Thyroid gland (tissue), 4 donors: ENCODE measurements around the gene CACNA2D3. TPM values are rescaled to one million over a fixed set of nuclear protein-coding genes. Genes with fewer than 3 reads are reported as not detected.

Source experiments
- DNase-seq, 2 donors: peaks; one replicate each; pipeline ENCODE4 v3.0.0-alpha.2; 2019
- H3K27ac ChIP-seq, 3 donors: fragments of 200-600 bp; sonication (generic); 1 replicate in 2 of 3; 2 replicates in 1 of 3; pipeline ENCODE4 v1.5.1; 2016 to 2019; ENCODE audit warnings: mild to moderate bottlenecking in 1 of 3, moderate library complexity in 1 of 3
- H3K27me3 ChIP-seq: fragments of 200-600 bp; sonication (generic); one replicate; pipeline ENCODE4 v1.5.1; 2019
- H3K36me3 ChIP-seq, 2 donors: fragments of 200-600 bp; sonication (generic); one replicate each; pipeline ENCODE4 v1.5.1; 2016 to 2019
- H3K4me1 ChIP-seq, 2 donors: fragments of 200-600 bp; sonication (generic); one replicate each; pipeline ENCODE4 v1.5.1; 2017 to 2019
- H3K4me3 ChIP-seq, 3 donors: fragments of 200-600 bp; sonication (generic); replicated peaks in 1 of 3; 1 replicate in 2 of 3; 2 replicates in 1 of 3; pipeline ENCODE4 v1.5.1; 2016; ENCODE audit warnings: mild to moderate bottlenecking in 1 of 3
- H3K9me3 ChIP-seq: fragments of 200-600 bp; sonication (generic); one replicate; pipeline ENCODE4 v1.5.1; 2017
- CTCF ChIP-seq, 6 experiments: fragments of 200-600 bp in 3 of 6; fragments of 450-650 bp in 3 of 6; sonication (generic) in 3 of 6; IDR thresholded peaks; one replicate each; pipeline ENCODE4 v1.5.1; 2016 to 2019; ENCODE audit warnings: antibody characterized with exemption in 6 of 6, mild to moderate bottlenecking in 2 of 6, inconsistent platforms in 1 of 6, moderate library complexity in 1 of 6
- POLR2A ChIP-seq, 2 donors: fragments of 450-650 bp; IDR thresholded peaks; one replicate each; pipeline ENCODE4 v1.6.1; 2017; ENCODE audit warnings: antibody characterized with exemption in 2 of 2, mild to moderate bottlenecking in 2 of 2, moderate library complexity in 1 of 2
- WGBS, 2 donors: methylation state at CpG; one replicate each; pipeline ENCODE4 v1.1.5; 2017; 5-methylcytosine and 5-hydroxymethylcytosine counted together
- intact Hi-C: fragments of 100-400 bp; cut with DNase I; formaldehyde crosslinking; loops from one replicate; pipeline ENCODE4 v1.15.1; 2023
- total RNA-seq, 4 donors: library from RNA; depleted of rRNA; stranded (reverse); fragments of >200 nt; gene quantifications; one replicate each; pipeline ENCODE4 v1.2.3, GENCODE V29; 2016

Gene CACNA2D3
- total RNA-seq, 4 donors from 2014 or later: 2.9 to 4.8 (median 4.5) TPM

GRCh38 chr3:54257125-54257720, 134.9 kb downstream of the CACNA2D3 start:
- no peak for TF ChIP-seq CTCF (IDR thresholded peaks at IDR 0.05)
- no peak for TF ChIP-seq POLR2A (IDR thresholded peaks at IDR 0.05)
- Histone ChIP-seq H3K27me3 (no peaks in the 10 kb centered on the region), H3K4me1 (no peaks in the 10 kb centered on the region), H3K4me3 (no peak overlapping the region), H3K36me3 (no peaks in the 10 kb centered on the region), H3K27ac (no peak overlapping the region), H3K9me3 (no peaks in the 10 kb centered on the region)
- 79 to 82% methylated on average over 7 of the region's 7 CpGs for WGBS, 2 donors
- intact Hi-C loops: no loop called here
- no peak for DNase-seq

GRCh38 chr3:54259636-54260035, 137.3 kb downstream of the CACNA2D3 start:
- H3K9me3 ChIP-seq: no peaks in the 10 kb centered on the region
- no peaks in the 10 kb centered on the region for H3K27me3 ChIP-seq
- WGBS, 2 donors: 70 to 79% methylated on average over 2 of the region's 2 CpGs
- no peak overlapping the region for H3K27ac ChIP-seq
- H3K4me1 ChIP-seq: no peaks in the 10 kb centered on the region
- H3K4me3 ChIP-seq: no peak overlapping the region
- TF ChIP-seq POLR2A (IDR thresholded peaks at IDR 0.05) (no peak), CTCF (IDR thresholded peaks at IDR 0.05) (no peak)
- H3K36me3 ChIP-seq: no peaks in the 10 kb centered on the region
- intact Hi-C loops: no loop called here
- no peak for DNase-seq

- no peaks in the 10 kb centered on the region for H3K27me3 ChIP-seq
- no peak overlapping the region for H3K4me3 ChIP-seq
- no peaks in the 10 kb centered on the region for H3K36me3 ChIP-seq
- no peak overlapping the region for H3K27ac ChIP-seq
- no peak for DNase-seq
- 82 to 86% methylated on average over 3 of the region's 3 CpGs for WGBS, 2 donors
- no peaks in the 10 kb centered on the region for H3K9me3 ChIP-seq
- intact Hi-C loops: no loop called here
- no peak for TF ChIP-seq CTCF (IDR thresholded peaks at IDR 0.05)
- no peak for TF ChIP-seq POLR2A (IDR thresholded peaks at IDR 0.05)
- no peaks in the 10 kb centered on the region for H3K4me1 ChIP-seq
Observed at GRCh38 chr3:54261141-54261540, 138.8 kb downstream of the CACNA2D3 start.

- intact Hi-C loops: no loop called here
- Histone ChIP-seq H3K36me3 (no peaks in the 10 kb centered on the region), H3K4me3 (no peak overlapping the region), H3K9me3 (no peaks in the 10 kb centered on the region), H3K4me1 (no peaks in the 10 kb centered on the region), H3K27me3 (no peaks in the 10 kb centered on the region), H3K27ac (no peak overlapping the region)
- TF ChIP-seq POLR2A (IDR thresholded peaks at IDR 0.05) (no peak), CTCF (IDR thresholded peaks at IDR 0.05) (no peak)
- no peak for DNase-seq
- WGBS, 2 donors: 77 to 88% methylated on average over 6 of the region's 6 CpGs
Observed at GRCh38 chr3:54262541-54262940, 140.2 kb downstream of the CACNA2D3 start.

GRCh38 chr3:54262946-54263345, 140.6 kb downstream of the CACNA2D3 start:
- Histone ChIP-seq H3K27ac (no peak overlapping the region), H3K9me3 (no peaks in the 10 kb centered on the region), H3K4me3 (no peak overlapping the region), H3K36me3 (no peaks in the 10 kb centered on the region), H3K27me3 (no peaks in the 10 kb centered on the region), H3K4me1 (no peaks in the 10 kb centered on the region)
- WGBS, 2 donors: 72 to 92% methylated on average over 1 of the region's 1 CpG
- no peak for DNase-seq
- intact Hi-C loops: no loop called here
- TF ChIP-seq POLR2A (IDR thresholded peaks at IDR 0.05) (no peak), CTCF (IDR thresholded peaks at IDR 0.05) (no peak)
